H4 (cell line): ENCODE measurements around the gene ZSWIM6. TPM values are rescaled to one million over a fixed set of nuclear protein-coding genes. Genes with fewer than 3 reads are reported as not detected.
"Not testable (repeated sequence)": the region's sequence is repeated elsewhere in the genome, so short reads cannot be mapped to it uniquely, and the experiment has no call there.

ENCODE experiments used
- DNase-seq: peaks from one replicate; pipeline ENCODE4 v3.0.0-alpha.2; 2015; ENCODE audit warnings: low spot score
- total RNA-seq: library from RNA; depleted of rRNA; stranded (reverse); fragments of >200 nt; shearing (Covaris generic); gene quantifications from 2 replicates; pipeline ENCODE4 v1.2.3, GENCODE V29; 2014

The ZSWIM6 gene
- total RNA-seq, 1 experiment from 2014 or later = 7.0 TPM

DNA sequence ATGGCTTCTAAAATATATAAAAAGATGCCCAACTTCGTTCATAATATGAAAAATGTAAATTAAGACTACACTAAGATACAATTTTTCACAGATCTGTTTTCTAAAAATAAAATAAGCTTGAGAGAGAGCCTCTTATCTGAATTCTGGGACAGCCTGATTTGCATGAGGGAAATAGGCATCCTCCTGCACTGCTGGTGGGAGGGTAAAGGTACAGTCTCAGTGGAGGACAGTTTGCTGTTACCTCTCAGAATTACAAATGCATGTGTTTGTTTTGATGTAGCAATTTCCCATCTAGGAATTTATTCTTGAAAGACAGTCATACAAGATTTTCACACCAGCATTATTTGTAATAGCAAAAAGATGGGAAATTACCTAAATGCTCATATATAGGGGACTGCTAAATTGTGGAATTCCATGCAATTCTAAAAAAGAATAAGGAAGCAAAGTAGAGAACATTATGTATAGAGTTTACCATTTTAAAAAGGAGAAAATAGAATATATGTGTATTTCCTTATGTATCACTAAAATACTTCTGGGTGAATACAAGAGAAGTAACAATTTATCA, 75.7 kb downstream of the ZSWIM6 start:
- no peak for DNase-seq

DNA sequence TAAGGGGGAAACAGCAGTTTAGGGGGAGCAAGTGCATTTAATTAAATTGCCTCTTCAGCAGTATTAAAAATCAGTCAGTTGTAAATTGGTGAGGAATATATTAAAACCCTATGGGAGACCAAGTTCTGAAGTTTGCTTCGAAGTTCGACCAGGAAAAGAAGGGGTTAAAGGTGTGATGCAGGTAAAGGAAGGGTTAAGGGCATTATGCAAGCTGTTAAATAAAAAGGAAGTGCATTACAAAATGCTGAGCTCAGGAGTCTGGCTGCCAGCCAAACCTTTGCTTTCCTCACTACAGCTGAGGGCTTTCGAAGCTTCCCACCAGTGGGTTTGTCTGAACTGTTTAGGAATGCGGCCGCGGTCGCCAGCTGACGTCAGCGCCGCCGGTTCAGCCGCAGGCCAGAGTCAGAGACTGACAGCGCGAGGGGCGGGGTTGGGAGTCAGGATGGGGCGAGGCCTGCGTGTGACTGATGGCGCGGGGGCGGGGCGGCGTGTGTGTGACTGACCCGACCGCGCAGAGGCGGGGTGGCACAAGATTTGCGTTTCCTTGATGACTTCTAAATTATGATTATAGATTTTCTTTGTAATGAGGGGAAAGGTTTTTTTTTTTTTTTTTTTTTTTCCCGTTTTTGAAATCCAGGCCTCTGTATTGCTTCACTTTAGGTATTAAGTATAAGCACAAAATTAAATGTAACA, 76.6 kb downstream of the ZSWIM6 start:
- DNase-seq = peak; percentile 99

DNA sequence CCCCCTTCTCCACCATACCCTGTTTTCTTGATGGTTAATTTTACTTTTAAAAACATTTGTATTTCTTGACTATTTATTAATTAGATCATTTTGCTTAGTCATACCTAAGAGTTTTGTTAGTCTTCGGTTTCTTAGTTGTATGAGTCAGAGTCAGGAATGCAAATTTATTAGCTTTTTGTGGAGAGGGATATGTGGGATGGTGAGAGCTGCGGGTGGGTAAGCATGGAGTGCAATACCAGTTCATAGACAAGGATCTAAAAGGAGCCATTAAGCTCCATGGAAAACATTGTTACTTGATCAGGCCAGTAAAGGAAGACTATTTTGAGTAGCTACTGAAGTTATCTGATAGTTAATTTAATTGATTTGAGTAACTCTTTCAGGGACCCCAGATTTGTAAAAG, 77.5 kb downstream of the ZSWIM6 start:
- DNase-seq = peak; percentile 92

GRCh38 chr5:61410811-61411210, 78.8 kb downstream of the ZSWIM6 start:
- no peak for DNase-seq

GRCh38 chr5:61412361-61412760, 80.3 kb downstream of the ZSWIM6 start:
- no peak for DNase-seq

DNA sequence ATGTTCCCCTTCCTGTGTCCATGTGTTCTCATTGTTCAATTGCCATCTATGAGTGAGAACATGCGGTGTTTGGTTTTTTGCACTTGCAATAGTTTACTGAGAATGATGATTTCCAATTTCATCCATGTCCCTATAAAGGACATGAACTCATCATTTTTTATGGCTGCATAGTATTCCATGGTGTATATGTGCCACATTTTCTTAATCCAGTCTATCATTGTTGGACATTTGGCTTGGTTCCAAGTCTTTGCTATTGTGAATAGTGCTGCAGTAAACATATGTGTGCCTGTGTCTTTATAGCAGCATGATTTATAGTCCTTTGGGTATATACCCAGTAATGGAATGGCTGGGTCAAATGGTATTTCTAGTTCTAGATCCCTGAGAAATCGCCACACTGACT, 81.1 kb downstream of the ZSWIM6 start:
- DNase-seq = not testable (repeated sequence)

GRCh38 chr5:61414806-61415205, 82.7 kb downstream of the ZSWIM6 start:
- DNase-seq = no peak

GRCh38 chr5:61416010-61416409, 84.0 kb downstream of the ZSWIM6 start:
- no peak for DNase-seq

DNA sequence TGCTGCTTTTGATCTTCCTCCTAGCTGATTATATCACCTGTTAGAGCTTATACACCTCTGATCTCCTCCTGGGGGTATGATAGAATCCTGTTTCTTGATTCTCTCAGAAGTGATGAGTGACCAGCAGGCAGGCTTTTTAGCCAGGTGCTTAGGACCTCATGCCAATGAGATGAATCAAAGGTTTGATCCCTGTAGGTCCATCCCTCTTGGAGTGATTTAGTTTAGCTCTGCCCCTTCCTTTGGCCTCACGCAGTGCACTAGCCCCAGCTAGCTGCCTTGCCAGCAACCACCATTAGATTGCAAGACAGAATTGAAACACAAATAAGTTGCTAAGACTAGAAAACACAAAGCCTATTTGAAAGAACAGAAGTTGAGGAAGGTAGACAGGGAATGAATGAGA, 84.4 kb downstream of the ZSWIM6 start:
- DNase-seq = no peak

DNA sequence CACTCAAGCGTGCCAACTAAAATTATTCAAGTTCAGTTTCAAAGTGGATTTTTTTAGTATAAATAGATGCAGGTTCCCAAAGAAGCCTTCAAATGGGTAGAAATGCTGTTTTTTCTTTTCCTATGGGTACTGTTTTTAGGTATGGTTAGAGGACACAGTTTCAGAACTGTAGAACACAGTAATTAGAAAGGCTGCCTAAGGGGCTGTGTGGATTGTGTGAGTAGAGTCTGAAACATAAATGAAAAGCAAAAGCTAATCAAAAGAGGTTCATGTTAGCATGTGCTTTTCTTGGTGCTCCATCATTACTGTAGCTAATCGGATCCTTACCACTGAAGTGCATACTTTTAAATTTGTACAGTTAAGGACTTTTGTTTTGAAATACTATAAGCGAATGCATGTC, 85.3 kb downstream of the ZSWIM6 start:
- no peak for DNase-seq

- DNase-seq = no peak
Measured at GRCh38 chr5:61417851-61418250, 85.8 kb downstream of the ZSWIM6 start.

- no peak for DNase-seq
Measured at GRCh38 chr5:61419106-61419505, 87.0 kb downstream of the ZSWIM6 start.

DNA sequence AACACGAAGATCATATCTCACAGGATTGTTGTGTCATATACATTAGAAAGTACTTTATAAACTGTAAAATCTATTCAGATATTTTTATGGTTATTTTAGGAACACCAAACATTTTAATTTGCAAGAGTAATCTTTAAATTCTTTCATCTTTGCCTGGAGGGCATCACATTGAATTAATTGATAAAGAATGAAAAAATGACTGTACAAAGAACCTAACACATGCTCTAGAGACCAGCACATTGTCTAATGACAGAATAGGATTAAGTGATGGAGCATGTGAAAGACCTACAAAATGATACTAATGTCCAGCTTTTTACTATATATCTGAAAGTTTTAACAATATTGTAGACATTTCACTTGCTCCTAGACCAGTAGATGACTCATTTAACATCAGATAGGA, 88.0 kb downstream of the ZSWIM6 start:
- DNase-seq = no peak

GRCh38 chr5:61421262-61421661, 89.2 kb downstream of the ZSWIM6 start:
- not testable (repeated sequence) for DNase-seq

DNA sequence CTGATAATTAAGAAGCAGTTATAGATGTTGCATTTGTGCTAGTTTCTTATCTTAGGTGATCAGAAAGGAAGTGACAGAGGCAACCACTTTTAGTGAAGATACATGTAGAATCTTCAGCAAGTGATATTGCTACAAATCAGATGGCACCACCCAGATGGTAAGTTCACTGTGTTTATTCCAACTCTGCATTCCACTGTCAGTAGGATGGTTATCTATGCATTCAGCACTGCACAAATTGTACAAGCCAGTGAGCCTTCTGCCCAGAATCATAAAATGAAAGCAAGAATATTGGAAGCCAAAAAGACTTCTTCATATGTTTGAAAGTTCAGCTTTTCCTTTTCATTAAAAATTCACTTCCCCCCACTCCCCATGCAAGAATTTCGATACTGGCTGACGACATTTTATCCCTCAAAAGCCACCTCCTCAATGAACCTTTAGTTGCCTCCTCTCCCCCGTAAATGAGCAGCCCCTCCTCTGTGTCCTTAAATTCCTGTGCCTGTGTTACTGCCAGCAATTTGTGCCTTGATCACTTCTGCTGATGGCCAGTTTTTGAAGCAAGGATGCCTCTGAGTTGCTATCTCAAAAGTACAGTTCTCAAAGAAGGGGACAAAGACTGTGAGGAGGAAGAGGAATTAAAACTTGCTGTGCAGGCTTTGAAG, 91.6 kb downstream of the ZSWIM6 start:
- no peak for DNase-seq

- no peak for DNase-seq
Measured at GRCh38 chr5:61425918-61426317, 93.9 kb downstream of the ZSWIM6 start.

GRCh38 chr5:61429906-61430305, 97.8 kb downstream of the ZSWIM6 start:
- DNase-seq = no peak

DNA sequence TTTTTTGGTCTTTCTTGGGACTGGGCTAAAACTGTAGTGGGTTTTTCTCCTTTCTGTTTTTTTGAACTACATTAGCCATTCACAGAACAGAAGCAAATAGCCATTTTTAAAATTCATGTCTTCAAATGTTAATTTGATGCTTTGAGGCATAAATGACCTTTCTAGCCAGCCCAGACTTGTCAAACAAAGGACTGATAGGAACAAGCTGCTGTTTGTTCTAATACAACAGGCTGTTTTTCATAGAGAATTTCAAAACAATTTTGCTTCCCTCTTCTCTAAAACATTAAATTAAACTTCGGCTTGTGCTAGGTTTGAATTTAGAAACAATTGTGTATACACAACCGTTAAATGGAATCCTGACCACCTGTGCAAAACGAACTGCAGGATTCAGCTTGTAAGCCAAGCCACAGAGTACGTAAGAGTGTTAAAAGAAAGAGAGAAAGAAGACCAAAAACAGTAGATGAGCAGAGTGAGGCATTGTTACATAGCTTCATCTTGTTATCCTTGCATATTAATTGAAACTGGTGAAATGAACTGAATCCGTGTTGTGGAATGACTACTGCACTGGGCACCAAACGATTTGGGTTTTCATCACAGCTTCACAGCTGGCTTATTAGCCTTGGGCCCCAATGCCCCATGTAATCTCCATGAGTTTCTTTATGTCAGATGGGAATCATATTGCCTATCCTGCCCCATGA, 100.0 kb downstream of the ZSWIM6 start:
- no peak for DNase-seq

- DNase-seq = no peak
Measured at GRCh38 chr5:61435368-61435767, 103.3 kb downstream of the ZSWIM6 start.

DNA sequence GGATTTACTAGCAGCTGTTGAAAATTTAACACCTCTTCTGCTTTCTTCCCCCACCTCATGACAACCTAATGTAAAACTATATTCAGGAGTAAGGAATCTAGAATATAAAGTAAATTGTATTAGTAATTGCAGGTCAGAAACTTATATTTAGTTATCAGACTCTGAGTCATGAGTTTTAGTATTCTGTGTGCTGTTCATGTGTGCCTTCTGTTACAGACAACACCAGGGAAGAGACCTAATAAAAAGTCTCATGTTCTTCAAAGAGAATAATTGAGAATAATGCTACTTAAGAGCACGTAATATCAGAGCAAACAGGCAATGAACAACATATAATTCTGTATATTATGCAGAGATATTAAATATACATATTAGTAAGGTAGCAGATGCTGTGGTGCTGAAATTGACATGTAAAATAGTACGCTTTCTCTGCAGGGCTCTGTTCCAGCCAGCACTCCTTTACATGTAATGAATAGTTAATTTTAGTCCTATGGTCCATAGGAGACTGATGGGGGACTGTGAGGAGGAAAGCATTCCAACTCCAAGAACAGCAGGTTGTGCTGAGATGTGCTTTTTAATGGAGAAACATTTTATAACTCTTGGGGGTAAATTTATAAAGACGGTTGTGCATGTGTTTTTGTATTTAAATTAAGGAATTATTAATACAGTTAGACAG, 106.4 kb downstream of the ZSWIM6 start:
- DNase-seq = no peak

DNA sequence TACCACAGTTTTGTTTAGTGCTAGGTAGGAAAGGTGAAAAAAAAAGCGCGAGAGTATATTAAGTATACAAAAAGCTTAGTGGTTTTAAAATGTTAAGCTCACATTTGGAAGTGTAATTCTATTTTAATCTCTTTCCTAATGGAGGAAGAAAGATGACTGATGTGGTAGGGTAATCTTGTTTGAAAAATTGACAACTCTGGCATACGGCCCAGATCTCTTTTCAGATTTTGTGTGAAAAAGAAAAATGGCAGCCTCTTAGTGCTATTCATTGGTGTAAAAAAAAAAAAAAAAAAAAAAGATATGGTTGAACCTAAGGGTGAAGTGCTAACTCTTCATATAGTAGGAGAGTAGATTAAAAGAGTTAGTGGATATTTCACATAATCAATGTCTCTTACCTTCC, 108.0 kb downstream of the ZSWIM6 start:
- DNase-seq = no peak

GRCh38 chr5:61440596-61440995, 108.5 kb downstream of the ZSWIM6 start:
- no peak for DNase-seq
